Activated B cell treated with CpG ODN at 0.5 μM for 24 hours (primary cell): ENCODE results near the gene HDAC5. TPM values are rescaled to one million over a fixed set of nuclear protein-coding genes. Genes with fewer than 3 reads are reported as not detected.

Experiments
- ATAC-seq: fragments of 200-7000 bp; cut with Tn5 transposase; one replicate; pipeline ENCODE4 v1.10.0; 2021; ENCODE audit warnings: low read depth, mild to moderate bottlenecking, moderate library complexity
- CTCF ChIA-PET: fragments of 350-600 bp; sonication (Branson Sonifier 250); formaldehyde crosslinking; loops from one replicate; lab custom pipeline; 2021; ENCODE audit warnings: antibody characterized with exemption; lab: Charles Lee
- POLR2A ChIA-PET: fragments of 350-600 bp; sonication (Branson Sonifier 250); formaldehyde crosslinking; loops from one replicate; lab custom pipeline; 2021; ENCODE audit warnings: antibody characterized with exemption; lab: Charles Lee
- DNase-seq: peaks from one replicate; pipeline ENCODE4 v3.0.0; 2022
- H3K27ac Mint-ChIP-seq: one replicate; pipeline ENCODE4 v1.8.0; 2020; ENCODE audit warnings: mixed read lengths
- H3K27me3 Mint-ChIP-seq: one replicate; pipeline ENCODE4 v1.8.0; 2021; ENCODE audit warnings: mixed read lengths
- H3K36me3 Mint-ChIP-seq: one replicate; pipeline ENCODE4 v1.8.0; 2021; ENCODE audit warnings: low read depth, mixed read lengths
- H3K4me1 Mint-ChIP-seq: one replicate; pipeline ENCODE4 v1.8.0; 2021; ENCODE audit warnings: mixed read lengths
- H3K4me3 Mint-ChIP-seq: one replicate; pipeline ENCODE4 v1.8.0; 2020; ENCODE audit warnings: mild to moderate bottlenecking, mixed read lengths
- H3K9me3 Mint-ChIP-seq: one replicate; pipeline ENCODE4 v1.8.0; 2020; ENCODE audit warnings: mixed read lengths
- CTCF ChIP-seq: fragments of 200-600 bp; IDR thresholded peaks from one replicate; pipeline ENCODE4 v1.8.0; 2022; ENCODE audit warnings: antibody characterized with exemption, mild to moderate bottlenecking
- intact Hi-C: fragments of 100-400 bp; cut with micrococcal nuclease; formaldehyde crosslinking; loops from one replicate; pipeline ENCODE4 v1.15.1; 2024
- total RNA-seq: library from RNA; stranded (reverse); gene quantifications from 2 replicates; pipeline ENCODE4 v1.2.3, GENCODE V29; 2022

HDAC5 gene
- total RNA-seq, 1 donor from 2014 or later: 35.1 TPM

- H3K4me1 Mint-ChIP-seq: peaks cover 3% of the 10 kb centered on the region
- no peak overlapping the region for H3K4me3 Mint-ChIP-seq
- no peak for TF ChIP-seq CTCF
- no peak for DNase-seq
- H3K36me3 Mint-ChIP-seq: peaks cover 77% of the 10 kb centered on the region
- no peaks in the 10 kb centered on the region for H3K9me3 Mint-ChIP-seq
- no peak for ATAC-seq
- no peak overlapping the region for H3K27ac Mint-ChIP-seq
- no peaks in the 10 kb centered on the region for H3K27me3 Mint-ChIP-seq
- CTCF ChIA-PET: no interaction called here
- intact Hi-C loops: no loop called here
- POLR2A ChIA-PET: no interaction called here
Observed at GRCh38 chr17:44079877-44080821, 43.3 kb downstream of the HDAC5 start.

GRCh38 chr17:44078412-44078811 lies 45.0 kb downstream of the HDAC5 start:
- ChIA-PET POLR2A (no interaction called here), CTCF (no interaction called here)
- Mint-ChIP-seq H3K4me3 (no peak overlapping the region), H3K4me1 (peaks cover 3% of the 10 kb centered on the region), H3K27ac (no peak overlapping the region), H3K36me3 (peaks cover 72% of the 10 kb centered on the region), H3K27me3 (no peaks in the 10 kb centered on the region), H3K9me3 (no peaks in the 10 kb centered on the region)
- TF ChIP-seq CTCF: no peak
- no peak for ATAC-seq
- intact Hi-C loops: no loop called here
- no peak for DNase-seq

- CTCF ChIA-PET: no interaction called here
- H3K9me3 Mint-ChIP-seq: no peaks in the 10 kb centered on the region
- H3K36me3 Mint-ChIP-seq: peaks cover 64% of the 10 kb centered on the region
- DNase-seq (no peak), ATAC-seq (no peak)
- TF ChIP-seq CTCF: no peak
- intact Hi-C loops: no loop called here
- H3K27me3 Mint-ChIP-seq: no peaks in the 10 kb centered on the region
- peaks cover 6% of the 10 kb centered on the region for H3K4me1 Mint-ChIP-seq
- no peak overlapping the region for H3K27ac Mint-ChIP-seq
- POLR2A ChIA-PET: no interaction called here
- no peak overlapping the region for H3K4me3 Mint-ChIP-seq
Observed at GRCh38 chr17:44077595-44077909, 45.9 kb downstream of the HDAC5 start.

GRCh38 chr17:44076716-44077594 lies 46.5 kb downstream of the HDAC5 start:
- no peaks in the 10 kb centered on the region for H3K27me3 Mint-ChIP-seq
- CTCF ChIA-PET: no interaction called here
- ATAC-seq: no peak

More at GRCh38 chr17:44076716-44077594, 46.5 kb downstream of the HDAC5 start:
- intact Hi-C loops: no loop called here
- TF ChIP-seq CTCF: no peak
- no peak overlapping the region for H3K4me3 Mint-ChIP-seq
- peaks cover 58% of the 10 kb centered on the region for H3K36me3 Mint-ChIP-seq
- no peak for DNase-seq
- H3K4me1 Mint-ChIP-seq: peaks cover 8% of the 10 kb centered on the region
- no peak overlapping the region for H3K27ac Mint-ChIP-seq
- POLR2A ChIA-PET: no interaction called here
- H3K9me3 Mint-ChIP-seq: no peaks in the 10 kb centered on the region
